ENCODE data around the gene IFNL1. TPM values are rescaled to one million over a fixed set of nuclear protein-coding genes. Genes with fewer than 3 reads are reported as not detected.
"Not testable (repeated sequence)": the region's sequence is repeated elsewhere in the genome, so short reads cannot be mapped to it uniquely, and the experiment has no call there.

Gene IFNL1
- total RNA-seq, 1 donor from 2014 or later: not detected

GRCh38 chr19:39270036-39270871, 26.0 kb upstream of the IFNL1 start:
- H3K4me3 Mint-ChIP-seq: no peak overlapping the region
- TF ChIP-seq CTCF (conservative IDR thresholded peaks at IDR 0.05): no peak
- H3K27me3 Mint-ChIP-seq (ENCODE audit: low read depth): peaks cover 56% of the 10 kb centered on the region
- no peaks in the 10 kb centered on the region for H3K9me3 Mint-ChIP-seq
- H3K4me1 Mint-ChIP-seq: no peaks in the 10 kb centered on the region
- no peak overlapping the region for H3K27ac Mint-ChIP-seq (ENCODE audit: unreplicated experiment)
- no peaks in the 10 kb centered on the region for H3K36me3 Mint-ChIP-seq (ENCODE audit: low read depth)
- DNase-seq (ENCODE audit: low read depth, low spot score): no peak

- peaks cover 54% of the 10 kb centered on the region for H3K27me3 Mint-ChIP-seq (ENCODE audit: low read depth)
- not testable (repeated sequence) for H3K4me3 Mint-ChIP-seq; H3K4me1 Mint-ChIP-seq; DNase-seq (ENCODE audit: low read depth, low spot score); H3K36me3 Mint-ChIP-seq (ENCODE audit: low read depth); H3K27ac Mint-ChIP-seq (ENCODE audit: unreplicated experiment); H3K9me3 Mint-ChIP-seq
These were observed 22.3 kb upstream of the IFNL1 start for GRCh38 chr19:39273859-39274258.

GRCh38 chr19:39275578-39275977, 20.6 kb upstream of the IFNL1 start:
- H3K27me3 Mint-ChIP-seq (ENCODE audit: low read depth): peaks cover 54% of the 10 kb centered on the region
- H3K27ac Mint-ChIP-seq (ENCODE audit: unreplicated experiment): no peak overlapping the region
- no peak for DNase-seq (ENCODE audit: low read depth, low spot score)
- TF ChIP-seq CTCF (conservative IDR thresholded peaks at IDR 0.05): no peak
- H3K9me3 Mint-ChIP-seq: no peaks in the 10 kb centered on the region
- H3K4me3 Mint-ChIP-seq: no peak overlapping the region
- no peaks in the 10 kb centered on the region for H3K4me1 Mint-ChIP-seq
- H3K36me3 Mint-ChIP-seq (ENCODE audit: low read depth): no peaks in the 10 kb centered on the region

- Mint-ChIP-seq H3K36me3 (ENCODE audit: low read depth) (no peaks in the 10 kb centered on the region), H3K27ac (ENCODE audit: unreplicated experiment) (no peak overlapping the region), H3K4me3 (no peak overlapping the region), H3K9me3 (no peaks in the 10 kb centered on the region), H3K4me1 (no peaks in the 10 kb centered on the region), H3K27me3 (ENCODE audit: low read depth) (peaks cover 57% of the 10 kb centered on the region)
- TF ChIP-seq CTCF (conservative IDR thresholded peaks at IDR 0.05): no peak
- DNase-seq (ENCODE audit: low read depth, low spot score): no peak
These were observed 19.5 kb upstream of the IFNL1 start for GRCh38 chr19:39276740-39277139.

GRCh38 chr19:39277598-39277997, 18.6 kb upstream of the IFNL1 start:
- no peaks in the 10 kb centered on the region for H3K36me3 Mint-ChIP-seq (ENCODE audit: low read depth)
- TF ChIP-seq CTCF (conservative IDR thresholded peaks at IDR 0.05): no peak
- H3K27me3 Mint-ChIP-seq (ENCODE audit: low read depth): peaks cover 62% of the 10 kb centered on the region
- DNase-seq (ENCODE audit: low read depth, low spot score): no peak
- H3K4me3 Mint-ChIP-seq: no peak overlapping the region
- H3K9me3 Mint-ChIP-seq: peaks cover 3% of the 10 kb centered on the region
- H3K4me1 Mint-ChIP-seq: no peaks in the 10 kb centered on the region
- peak overlapping the region; percentile 90 for H3K27ac Mint-ChIP-seq (ENCODE audit: unreplicated experiment)

- Mint-ChIP-seq H3K4me1 (no peaks in the 10 kb centered on the region), H3K36me3 (ENCODE audit: low read depth) (no peaks in the 10 kb centered on the region), H3K4me3 (no peak overlapping the region), H3K9me3 (peaks cover 6% of the 10 kb centered on the region), H3K27ac (ENCODE audit: unreplicated experiment) (no peak overlapping the region), H3K27me3 (ENCODE audit: low read depth) (peaks cover 69% of the 10 kb centered on the region)
- TF ChIP-seq CTCF (conservative IDR thresholded peaks at IDR 0.05): no peak
- DNase-seq (ENCODE audit: low read depth, low spot score): no peak
These were observed 14.2 kb upstream of the IFNL1 start for GRCh38 chr19:39282021-39282420.
